ENCODE results near the gene ADGRL1. TPM values are rescaled to one million over a fixed set of nuclear protein-coding genes. Genes with fewer than 3 reads are reported as not detected.

ADGRL1 gene
- total RNA-seq, 1 experiment from 2014 or later, result 39.3 TPM

GRCh38 chr19:14101003-14101545, 104.9 kb downstream of the ADGRL1 start:
- H3K27ac ChIP-seq (ENCODE audit: low read length), result no peak overlapping the region
- no peak for TF ChIP-seq CTCF (conservative IDR thresholded peaks at IDR 0.05; ENCODE audit: low read depth, low read length)
- TF ChIP-seq EZH2 (IDR thresholded peaks at IDR 0.05; ENCODE audit: low read length, unreplicated experiment), result no peak
- TF ChIP-seq EZH2phosphoT487 (IDR thresholded peaks at IDR 0.05; ENCODE audit: borderline replicate concordance, low read length), result no peak
- CTCF ChIA-PET, result no interaction called here
- peaks cover 7% of the 10 kb centered on the region; the same call in 1 of the 2 replicates for H3K4me1 ChIP-seq (ENCODE audit: insufficient read depth, low read length)
- H3K27me3 ChIP-seq (ENCODE audit: low read length), result no peaks in the 10 kb centered on the region
- ATAC-seq (no peak), DNase-seq (no peak)
- no peak overlapping the region for H3K9ac ChIP-seq (ENCODE audit: low read length)
- BruUV-seq (replicated peaks), result no TSS peak
- intact Hi-C loops (cut with micrococcal nuclease), result no loop called here
- H3K79me2 ChIP-seq (ENCODE audit: low read length), result no peaks in the 10 kb centered on the region
- H3K4me2 ChIP-seq (ENCODE audit: low read length), result no peak overlapping the region
- no peaks in the 10 kb centered on the region for H3K9me3 ChIP-seq (ENCODE audit: low read length)
- H3K9me2 ChIP-seq (replicated peaks; ENCODE audit: low read length), result no peaks in the 10 kb centered on the region
- peaks cover 20% of the 10 kb centered on the region for H3K36me3 ChIP-seq (ENCODE audit: low read depth, low read length)
- POLR2A ChIA-PET (ENCODE audit: unreplicated experiment), result no interaction called here
- H4K20me1 ChIP-seq (ENCODE audit: low read length), result no peaks in the 10 kb centered on the region
- no peak overlapping the region for H3K4me3 ChIP-seq (ENCODE audit: low read length)
- no peak overlapping the region for H2AFZ ChIP-seq (ENCODE audit: low read length)
- H3F3A ChIP-seq (ENCODE audit: low read length, unreplicated experiment), result no peaks in the 10 kb centered on the region

Other genes with a start within 250 kb of the ADGRL1 start
- 7.5 and 9.2 TPM in 2 replicates for gene RFX1, start 199.8 kb downstream of the ADGRL1 start, total RNA-seq (2014; rRNA removed)
- not detected in 2 replicates for gene RLN3, start 178.0 kb downstream of the ADGRL1 start, total RNA-seq (2014; rRNA removed)
- 14.2 and 14.7 TPM in 2 replicates for gene IL27RA, start 174.4 kb downstream of the ADGRL1 start, total RNA-seq (2014; rRNA removed)
- gene PALM3, start 144.1 kb downstream of the ADGRL1 start, total RNA-seq (2014; rRNA removed), result 2.3 and 4.8 TPM in 2 replicates
- gene MISP3, start 133.4 kb downstream of the ADGRL1 start, total RNA-seq (2014; rRNA removed), result 6.1 and 7.8 TPM in 2 replicates
- gene C19orf67, start 120.4 kb downstream of the ADGRL1 start, total RNA-seq (2014; rRNA removed), result not detected in 2 replicates
- 62.2 and 90.5 TPM in 2 replicates for gene SAMD1, start 115.4 kb downstream of the ADGRL1 start, total RNA-seq (2014; rRNA removed)
- 50.2 and 72.9 TPM in 2 replicates for gene PRKACA, start 88.4 kb downstream of the ADGRL1 start, total RNA-seq (2014; rRNA removed)
- gene ASF1B, start 69.6 kb downstream of the ADGRL1 start, total RNA-seq (2014; rRNA removed), result 71.2 and 84.7 TPM in 2 replicates
- gene ADGRE5, start 175.3 kb upstream of the ADGRL1 start, total RNA-seq (2014; rRNA removed), result 105 and 120 TPM in 2 replicates
- gene DDX39A, start 213.2 kb upstream of the ADGRL1 start, total RNA-seq (2014; rRNA removed), result 308 and 311 TPM in 2 replicates
- gene PKN1, start 227.1 kb upstream of the ADGRL1 start, total RNA-seq (2014; rRNA removed), result 186 and 238 TPM in 2 replicates